Adrenal gland (tissue), 5 donors: ENCODE results near the gene CACNA1E.

Experiments
- POLR2A ChIP-seq, 2 donors: fragments of 450-650 bp; IDR thresholded peaks; one replicate each; pipeline ENCODE4 v1.6.1; 2017; ENCODE audit warnings: antibody characterized with exemption in 2 of 2, mild to moderate bottlenecking in 2 of 2, moderate library complexity in 1 of 2
- TF ChIP-seq, protein P1 (sequence below), 6 experiments: fragments of 450-650 bp in 4 of 6; fragments of 200-600 bp in 2 of 6; sonication (generic) in 1 of 6; IDR thresholded peaks; 1 replicate in 5 of 6; 2 replicates in 1 of 6; pipeline versions ENCODE4 v1.5.1 to v1.8.0; 2016 to 2021; ENCODE audit warnings: antibody characterized with exemption in 6 of 6, mild to moderate bottlenecking in 2 of 6, moderate library complexity in 1 of 6
- donor health status: DM: no; HTN: no; CAD: no.

DNA sequence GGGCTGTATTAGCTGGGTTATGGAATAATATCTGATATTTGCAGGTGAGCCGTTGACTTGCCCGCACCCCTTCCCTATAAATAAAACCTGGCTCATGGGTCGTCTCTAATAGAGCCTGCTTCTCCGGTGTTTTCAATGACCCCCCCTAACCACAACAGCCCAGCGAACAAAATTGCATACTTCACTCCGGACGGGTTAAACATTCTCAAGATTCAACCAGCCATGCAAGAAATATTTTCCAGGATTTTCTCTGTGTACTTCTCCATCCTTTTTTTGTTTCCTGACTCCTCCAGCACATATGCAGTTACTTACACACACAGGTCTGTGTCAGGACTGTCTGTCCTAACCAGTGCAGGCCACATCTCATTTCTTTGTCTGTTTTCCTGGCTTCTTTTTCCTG, 310.5 kb downstream of the CACNA1E start:
- TF ChIP-seq, protein P1, sequence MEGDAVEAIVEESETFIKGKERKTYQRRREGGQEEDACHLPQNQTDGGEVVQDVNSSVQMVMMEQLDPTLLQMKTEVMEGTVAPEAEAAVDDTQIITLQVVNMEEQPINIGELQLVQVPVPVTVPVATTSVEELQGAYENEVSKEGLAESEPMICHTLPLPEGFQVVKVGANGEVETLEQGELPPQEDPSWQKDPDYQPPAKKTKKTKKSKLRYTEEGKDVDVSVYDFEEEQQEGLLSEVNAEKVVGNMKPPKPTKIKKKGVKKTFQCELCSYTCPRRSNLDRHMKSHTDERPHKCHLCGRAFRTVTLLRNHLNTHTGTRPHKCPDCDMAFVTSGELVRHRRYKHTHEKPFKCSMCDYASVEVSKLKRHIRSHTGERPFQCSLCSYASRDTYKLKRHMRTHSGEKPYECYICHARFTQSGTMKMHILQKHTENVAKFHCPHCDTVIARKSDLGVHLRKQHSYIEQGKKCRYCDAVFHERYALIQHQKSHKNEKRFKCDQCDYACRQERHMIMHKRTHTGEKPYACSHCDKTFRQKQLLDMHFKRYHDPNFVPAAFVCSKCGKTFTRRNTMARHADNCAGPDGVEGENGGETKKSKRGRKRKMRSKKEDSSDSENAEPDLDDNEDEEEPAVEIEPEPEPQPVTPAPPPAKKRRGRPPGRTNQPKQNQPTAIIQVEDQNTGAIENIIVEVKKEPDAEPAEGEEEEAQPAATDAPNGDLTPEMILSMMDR (IDR thresholded peaks at IDR 0.05) = no peak
- no peak for TF ChIP-seq POLR2A (IDR thresholded peaks at IDR 0.05)
